Hepatic stellate cell (primary cell): ENCODE measurements around the gene SLC2A6.
A peak's percentile ranks its signal among the peaks of the same experiment; 100 is the strongest.

Source experiments
- DNase-seq: peaks from one replicate; pipeline ENCODE4 v3.0.0; 2011; ENCODE audit warnings: low spot score

The SLC2A6 gene

GRCh38 chr9:133496861-133497842, 18.3 kb upstream of the SLC2A6 start:
- DNase-seq = no peak

GRCh38 chr9:133495327-133496293, 16.7 kb upstream of the SLC2A6 start:
- DNase-seq = no peak

GRCh38 chr9:133494636-133495326, 15.9 kb upstream of the SLC2A6 start:
- DNase-seq = no peak

GRCh38 chr9:133493845-133494540, 15.1 kb upstream of the SLC2A6 start:
- DNase-seq = no peak

- no peak for DNase-seq
Measured at GRCh38 chr9:133493428-133493827, 14.5 kb upstream of the SLC2A6 start.

- peak; percentile 82 for DNase-seq
Measured at GRCh38 chr9:133492061-133493021, 13.4 kb upstream of the SLC2A6 start.

- no peak for DNase-seq
Measured at GRCh38 chr9:133491656-133491925, 12.7 kb upstream of the SLC2A6 start.

- DNase-seq = no peak
Measured at GRCh38 chr9:133490865-133491655, 12.2 kb upstream of the SLC2A6 start.

- DNase-seq = no peak
Measured at GRCh38 chr9:133490201-133490681, 11.3 kb upstream of the SLC2A6 start.

GRCh38 chr9:133489253-133490190, 10.6 kb upstream of the SLC2A6 start:
- DNase-seq = no peak

GRCh38 chr9:133488686-133489252, 9.9 kb upstream of the SLC2A6 start:
- no peak for DNase-seq

GRCh38 chr9:133487331-133487725, 8.4 kb upstream of the SLC2A6 start:
- no peak for DNase-seq

- no peak for DNase-seq
Measured at GRCh38 chr9:133485531-133486260, 6.8 kb upstream of the SLC2A6 start.

- no peak for DNase-seq
Measured at GRCh38 chr9:133484671-133485437, 6.0 kb upstream of the SLC2A6 start.

- no peak for DNase-seq
Measured at GRCh38 chr9:133483611-133484010, 4.7 kb upstream of the SLC2A6 start.
